Activated T-helper 1 cell treated with anti-CD3 and anti-CD28 coated beads, Interleukin-12 subunit alpha, Interleukin-12 subunit beta, Interleukin-2, Interleukin-4 antibody, amounts not matched to agents 30 ng/mL and 10 ng/mL and 1 ng/mL, durations not matched to agents 14 hours and 24 hours and 36 hours (primary cell): ENCODE measurements around the gene TTLL5. TPM values are rescaled to one million over a fixed set of nuclear protein-coding genes. Genes with fewer than 3 reads are reported as not detected.
A peak's percentile ranks its signal among the peaks of the same experiment; 100 is the strongest.
"Not testable (repeated sequence)": the region's sequence is repeated elsewhere in the genome, so short reads cannot be mapped to it uniquely, and the experiment has no call there.

Source experiments
- DNase-seq: peaks from one replicate; pipeline ENCODE4 v3.0.0; 2021; ENCODE audit warnings: low spot score
- H3K27ac Mint-ChIP-seq: one replicate; pipeline ENCODE4 v1.8.0; 2021; ENCODE audit warnings: mild to moderate bottlenecking, mixed read lengths
- H3K27me3 Mint-ChIP-seq: one replicate; pipeline ENCODE4 v1.8.0; 2022; ENCODE audit warnings: mild to moderate bottlenecking, moderate library complexity, mixed read lengths; ENCODE audit not compliant: insufficient read depth
- H3K36me3 Mint-ChIP-seq: one replicate; pipeline ENCODE4 v1.8.0; 2021; ENCODE audit warnings: low read depth, mixed read lengths
- H3K4me1 Mint-ChIP-seq: one replicate; pipeline ENCODE4 v1.8.0; 2021; ENCODE audit warnings: low read depth, mixed read lengths
- H3K4me3 Mint-ChIP-seq: one replicate; pipeline ENCODE4 v1.8.0; 2021; ENCODE audit warnings: mild to moderate bottlenecking, moderate library complexity, mixed read lengths
- H3K9me3 Mint-ChIP-seq: one replicate; pipeline ENCODE4 v1.8.0; 2021; ENCODE audit warnings: mixed read lengths
- intact Hi-C: fragments of 100-400 bp; cut with micrococcal nuclease; formaldehyde crosslinking; loops from one replicate; pipeline ENCODE4 v1.15.1; 2024
- total RNA-seq: library from RNA; stranded (reverse); gene quantifications from 2 replicates; pipeline ENCODE4 v1.2.3, GENCODE V29; 2022

TTLL5 gene
- total RNA-seq, 1 donor from 2014 or later, result 36.2 TPM

DNA sequence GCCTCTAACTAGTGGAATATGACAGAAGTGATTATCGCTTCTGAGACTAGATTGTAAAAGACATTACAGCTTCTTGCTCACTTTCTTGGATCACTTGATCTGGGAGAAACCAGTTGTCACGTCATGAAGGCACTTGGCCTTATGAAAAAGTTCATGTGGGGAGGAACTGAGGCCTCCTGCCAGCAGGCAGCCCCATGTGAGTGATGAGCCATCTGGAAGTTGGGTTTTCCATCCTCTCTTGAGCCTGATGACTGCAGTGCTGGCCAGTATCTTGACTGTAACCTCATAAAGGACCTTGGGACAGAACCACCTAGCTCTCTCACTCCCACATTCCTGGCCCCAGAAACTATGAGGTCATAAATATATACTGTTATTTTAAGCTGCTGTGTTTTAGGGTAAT lies 28.0 kb downstream of the TTLL5 start:
- Mint-ChIP-seq H3K27ac (no peak overlapping the region), H3K36me3 (peaks cover 19% of the 10 kb centered on the region), H3K27me3 (no peaks in the 10 kb centered on the region), H3K9me3 (no peaks in the 10 kb centered on the region), H3K4me1 (peaks cover 12% of the 10 kb centered on the region), H3K4me3 (no peak overlapping the region)
- intact Hi-C loops, result no loop called here
- no peak for DNase-seq

DNA sequence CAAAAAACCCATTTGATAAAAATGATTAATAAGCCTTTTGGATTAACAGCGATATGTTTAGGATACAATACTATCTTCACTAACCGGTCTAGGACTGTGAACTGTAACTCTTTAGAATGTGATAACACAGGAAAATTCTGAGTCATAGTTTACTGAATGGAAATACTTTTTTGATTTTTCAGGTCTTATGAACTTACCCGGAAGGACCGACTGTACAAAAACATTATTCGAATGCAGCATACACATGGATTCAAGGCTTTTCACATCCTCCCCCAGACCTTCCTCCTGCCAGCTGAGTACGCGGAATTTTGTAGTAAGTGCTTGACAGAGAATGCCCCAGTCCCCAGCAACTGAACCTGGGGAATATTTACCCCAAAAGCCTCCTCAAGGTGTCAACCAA lies 29.0 kb downstream of the TTLL5 start:
- Mint-ChIP-seq H3K4me3 (no peak overlapping the region), H3K4me1 (peaks cover 12% of the 10 kb centered on the region), H3K27me3 (no peaks in the 10 kb centered on the region), H3K9me3 (no peaks in the 10 kb centered on the region), H3K27ac (peak overlapping the region; percentile 53), H3K36me3 (peaks cover 25% of the 10 kb centered on the region)
- intact Hi-C loops, result no loop called here
- no peak for DNase-seq

DNA sequence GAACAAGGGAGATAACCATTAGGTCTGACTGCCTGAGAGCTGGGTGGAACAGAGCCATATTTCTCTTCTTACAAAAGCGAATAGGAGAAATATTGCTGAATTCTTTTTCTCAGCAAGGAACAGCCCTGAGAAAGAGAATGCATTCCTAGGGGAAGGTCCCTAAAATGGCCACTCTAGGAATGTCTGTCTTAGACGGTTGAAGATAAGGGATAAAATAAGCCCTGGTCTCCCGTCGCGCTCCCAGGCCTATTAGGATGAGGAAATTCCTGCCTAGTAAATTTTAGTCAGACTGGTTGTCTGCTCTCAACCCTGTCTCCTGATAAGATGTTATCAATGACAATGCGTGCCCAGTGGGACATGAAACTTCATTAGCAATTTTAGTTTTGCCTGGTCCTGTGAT lies 34.0 kb downstream of the TTLL5 start:
- intact Hi-C loops, H3K4me1 Mint-ChIP-seq, H3K27ac Mint-ChIP-seq, H3K4me3 Mint-ChIP-seq, H3K9me3 Mint-ChIP-seq, H3K27me3 Mint-ChIP-seq, DNase-seq: not testable (repeated sequence)
- H3K36me3 Mint-ChIP-seq, result peaks cover 32% of the 10 kb centered on the region

DNA sequence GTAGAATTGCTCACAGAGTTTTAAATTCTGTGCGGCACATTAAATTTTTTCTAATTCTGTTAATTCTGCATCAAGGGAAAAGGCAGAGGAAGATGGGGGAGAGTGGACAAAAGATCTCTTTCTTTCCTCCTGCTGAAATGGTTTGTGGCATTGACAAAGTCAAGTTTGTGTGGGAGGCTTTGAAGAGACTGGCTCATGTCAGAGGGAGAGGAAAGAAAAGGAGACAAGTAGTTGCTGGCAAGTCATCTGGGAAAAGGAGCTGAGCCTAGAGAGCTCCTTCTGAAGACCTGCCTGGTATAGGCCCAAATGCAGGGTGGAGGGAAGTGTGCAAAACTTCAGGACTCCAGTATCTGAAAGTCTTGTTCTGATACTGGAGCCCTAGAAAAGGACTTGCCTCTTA lies 36.3 kb downstream of the TTLL5 start:
- Mint-ChIP-seq H3K9me3 (no peaks in the 10 kb centered on the region), H3K27ac (no peak overlapping the region), H3K27me3 (no peaks in the 10 kb centered on the region), H3K4me3 (no peak overlapping the region), H3K4me1 (no peaks in the 10 kb centered on the region), H3K36me3 (peaks cover 30% of the 10 kb centered on the region)
- DNase-seq, result no peak
- intact Hi-C loops, result no loop called here

- no peaks in the 10 kb centered on the region for H3K27me3 Mint-ChIP-seq
- DNase-seq, result no peak
- H3K27ac Mint-ChIP-seq, result no peak overlapping the region
Measured at GRCh38 chr14:75697918-75698317, 36.9 kb downstream of the TTLL5 start.

DNA sequence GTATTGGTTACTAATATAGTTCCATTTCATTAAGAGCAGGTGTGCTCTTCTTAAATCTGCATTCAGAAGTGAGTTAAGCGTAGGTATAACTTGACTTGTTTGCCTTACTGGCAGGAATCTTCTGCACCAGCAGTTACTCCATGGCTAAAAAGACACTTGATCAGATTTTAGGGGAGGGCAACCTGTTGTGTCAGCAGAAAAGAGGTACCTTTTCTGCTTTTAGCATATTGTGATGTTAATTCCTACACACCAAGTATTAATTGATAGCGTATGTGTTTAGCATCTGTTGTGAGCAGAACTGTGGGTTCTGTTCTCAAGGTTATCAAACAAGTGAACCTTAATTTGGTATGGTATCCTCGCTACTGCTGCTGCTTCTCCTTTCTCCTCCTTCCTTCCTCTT lies 38.3 kb downstream of the TTLL5 start:
- H3K9me3 Mint-ChIP-seq, result no peaks in the 10 kb centered on the region
- no peak for DNase-seq
- H3K4me3 Mint-ChIP-seq, result no peak overlapping the region
- intact Hi-C loops, result no loop called here
- no peaks in the 10 kb centered on the region for H3K27me3 Mint-ChIP-seq
- no peaks in the 10 kb centered on the region for H3K4me1 Mint-ChIP-seq
- peaks cover 22% of the 10 kb centered on the region for H3K36me3 Mint-ChIP-seq
- H3K27ac Mint-ChIP-seq, result no peak overlapping the region

More at GRCh38 chr14:75697918-75698317, 36.9 kb downstream of the TTLL5 start:
- H3K9me3 Mint-ChIP-seq, result no peaks in the 10 kb centered on the region
- intact Hi-C loops, result no loop called here
- H3K4me1 Mint-ChIP-seq, result no peaks in the 10 kb centered on the region
- H3K36me3 Mint-ChIP-seq, result peaks cover 25% of the 10 kb centered on the region
- H3K4me3 Mint-ChIP-seq, result no peak overlapping the region

DNA sequence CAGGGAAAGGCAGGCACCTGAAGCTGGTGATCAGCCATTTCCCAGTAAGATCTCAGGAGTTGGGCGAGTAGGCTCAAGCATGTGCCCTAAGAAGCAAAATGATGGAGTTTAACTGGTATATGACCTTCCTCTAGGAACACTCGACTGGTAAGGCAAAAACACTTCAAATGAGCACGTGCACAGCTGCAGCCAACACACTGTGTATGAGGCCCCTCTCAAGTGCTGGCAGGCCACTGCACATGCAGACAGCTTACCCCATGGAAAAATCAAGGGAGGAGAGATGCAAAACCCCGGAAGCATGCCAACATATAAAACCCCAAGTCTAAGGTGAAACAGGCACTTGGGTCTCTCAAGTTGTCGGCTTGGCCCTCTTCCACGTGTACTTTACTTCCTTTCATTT lies 39.2 kb downstream of the TTLL5 start:
- intact Hi-C loops, result no loop called here
- H3K36me3 Mint-ChIP-seq, result peaks cover 20% of the 10 kb centered on the region
- H3K27me3 Mint-ChIP-seq, result no peaks in the 10 kb centered on the region
- no peaks in the 10 kb centered on the region for H3K4me1 Mint-ChIP-seq
- H3K9me3 Mint-ChIP-seq, result no peaks in the 10 kb centered on the region
- no peak overlapping the region for H3K4me3 Mint-ChIP-seq
- DNase-seq, result no peak
- H3K27ac Mint-ChIP-seq, result no peak overlapping the region

DNA sequence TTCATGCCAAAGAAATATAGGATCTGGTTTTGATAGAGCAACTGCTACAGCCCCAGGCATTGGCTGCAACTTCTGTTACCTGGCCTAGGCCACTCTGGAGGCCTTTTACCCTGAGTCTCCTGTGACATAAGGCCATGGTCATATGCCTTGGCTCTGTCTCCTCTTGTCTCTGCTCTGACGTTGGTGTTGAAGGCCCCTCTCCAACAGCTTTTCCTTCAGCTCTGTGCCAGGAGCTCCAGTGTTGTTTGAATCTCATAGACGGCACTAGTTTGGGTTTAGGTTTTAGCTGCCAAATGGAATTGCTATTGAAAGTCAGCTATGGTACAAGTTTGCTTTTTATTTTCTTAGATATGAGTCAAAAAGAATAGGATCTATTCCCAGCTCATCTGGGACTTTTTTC lies 41.1 kb downstream of the TTLL5 start:
- no peaks in the 10 kb centered on the region for H3K9me3 Mint-ChIP-seq
- peaks cover 18% of the 10 kb centered on the region for H3K36me3 Mint-ChIP-seq
- intact Hi-C loops, result no loop called here
- H3K27me3 Mint-ChIP-seq, result no peaks in the 10 kb centered on the region
- no peaks in the 10 kb centered on the region for H3K4me1 Mint-ChIP-seq
- no peak overlapping the region for H3K4me3 Mint-ChIP-seq
- no peak overlapping the region for H3K27ac Mint-ChIP-seq
- DNase-seq, result no peak

DNA sequence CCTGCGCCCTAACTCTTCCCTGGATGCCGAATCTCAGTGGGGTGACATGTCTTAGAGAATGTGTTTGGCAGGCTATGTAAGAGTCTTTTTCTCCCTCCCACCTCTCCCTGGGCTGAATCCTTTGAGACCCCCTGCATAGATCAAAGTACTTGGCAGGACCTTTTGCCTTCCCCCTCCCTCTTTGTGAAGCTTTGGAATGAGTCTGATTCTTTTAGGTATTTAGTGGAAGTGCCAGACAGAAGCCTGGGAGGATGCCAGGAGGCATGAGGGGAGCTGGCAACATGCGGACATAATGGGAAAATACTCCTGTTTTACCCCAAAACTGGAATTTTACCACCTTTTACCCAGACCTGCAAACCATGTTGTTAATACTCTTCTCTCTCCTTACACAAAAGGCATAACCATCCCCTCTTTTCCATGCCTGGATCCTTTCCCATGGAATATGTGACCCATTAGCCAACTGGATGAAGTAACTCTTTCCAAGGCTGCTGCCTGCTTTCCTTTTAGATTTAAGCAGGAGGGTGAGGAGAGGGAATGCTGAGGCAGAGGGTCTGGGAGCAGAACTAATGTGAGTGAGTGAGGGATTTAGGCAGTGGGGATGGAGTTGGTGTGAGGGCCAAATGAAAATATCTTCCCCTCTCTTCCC lies 41.7 kb downstream of the TTLL5 start:
- Mint-ChIP-seq H3K27me3 (no peaks in the 10 kb centered on the region), H3K36me3 (peaks cover 18% of the 10 kb centered on the region), H3K27ac (no peak overlapping the region), H3K9me3 (no peaks in the 10 kb centered on the region), H3K4me3 (no peak overlapping the region), H3K4me1 (no peaks in the 10 kb centered on the region)
- no peak for DNase-seq
- intact Hi-C loops, result no loop called here

- Mint-ChIP-seq H3K27me3 (no peaks in the 10 kb centered on the region), H3K9me3 (no peaks in the 10 kb centered on the region), H3K27ac (no peak overlapping the region), H3K36me3 (peaks cover 20% of the 10 kb centered on the region), H3K4me3 (no peak overlapping the region), H3K4me1 (no peaks in the 10 kb centered on the region)
- intact Hi-C loops, result no loop called here
- DNase-seq, result no peak
Measured at GRCh38 chr14:75703467-75703866, 42.4 kb downstream of the TTLL5 start.

- no peaks in the 10 kb centered on the region for H3K27me3 Mint-ChIP-seq
- no peaks in the 10 kb centered on the region for H3K4me1 Mint-ChIP-seq
- intact Hi-C loops, result loop anchor here (5.0 kb wide), 1 partner anchor 87 kb away; no protein-coding TSS in a partner anchor
- H3K27ac Mint-ChIP-seq, result no peak overlapping the region
- H3K36me3 Mint-ChIP-seq, result peaks cover 16% of the 10 kb centered on the region
- H3K4me3 Mint-ChIP-seq, result no peak overlapping the region
- H3K9me3 Mint-ChIP-seq, result no peaks in the 10 kb centered on the region
- DNase-seq, result no peak
Measured at GRCh38 chr14:75705014-75705413, 44.0 kb downstream of the TTLL5 start.

GRCh38 chr14:75709207-75709812 lies 48.3 kb downstream of the TTLL5 start:
- no peaks in the 10 kb centered on the region for H3K27me3 Mint-ChIP-seq
- no peak overlapping the region for H3K27ac Mint-ChIP-seq
- H3K4me1 Mint-ChIP-seq, result no peaks in the 10 kb centered on the region
- DNase-seq, result peak; percentile 45
- no peak overlapping the region for H3K4me3 Mint-ChIP-seq
- no peaks in the 10 kb centered on the region for H3K9me3 Mint-ChIP-seq
- peaks cover 9% of the 10 kb centered on the region for H3K36me3 Mint-ChIP-seq
- intact Hi-C loops, result loop anchor here (1.0 to 5.0 kb wide), 4 partner anchors 83 to 678 kb away; no protein-coding TSS in a partner anchor

DNA sequence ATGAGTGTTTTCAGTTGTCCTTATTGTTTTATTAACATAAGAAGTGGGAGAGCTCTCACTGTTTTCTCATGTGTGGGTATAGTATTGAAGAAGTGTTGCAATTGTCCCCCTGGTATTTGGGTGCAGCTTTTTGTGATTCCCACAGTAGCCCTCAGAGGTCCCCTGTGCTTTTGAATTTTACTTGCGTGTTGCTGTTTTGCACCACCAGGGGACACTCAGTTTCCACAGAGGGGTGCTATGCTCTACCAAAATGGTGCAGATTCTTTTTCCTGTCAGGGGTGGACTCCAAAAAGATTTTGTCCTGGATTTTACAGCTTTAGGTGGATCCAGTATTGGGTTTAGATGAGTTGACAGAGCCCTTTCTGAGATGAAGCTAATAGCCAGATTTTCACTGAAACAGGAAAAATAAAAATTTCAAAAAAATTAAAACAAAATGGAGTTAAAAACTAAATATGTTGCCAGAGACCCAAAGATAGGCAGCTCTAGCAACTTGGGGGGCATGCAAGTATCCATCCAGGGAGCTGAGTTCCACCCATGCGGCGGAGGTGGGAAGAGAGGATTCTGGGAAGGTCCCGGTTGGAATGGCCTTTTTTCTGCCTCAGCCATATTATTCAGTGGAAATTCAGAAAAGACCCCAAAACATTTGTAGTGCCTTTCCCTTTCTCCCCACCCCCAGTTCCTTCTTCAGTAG lies 50.2 kb downstream of the TTLL5 start:
- Mint-ChIP-seq H3K27me3 (no peaks in the 10 kb centered on the region), H3K36me3 (peaks cover 7% of the 10 kb centered on the region), H3K9me3 (no peaks in the 10 kb centered on the region), H3K27ac (no peak overlapping the region), H3K4me1 (peaks cover 3% of the 10 kb centered on the region), H3K4me3 (no peak overlapping the region)
- intact Hi-C loops, result no loop called here
- DNase-seq, result peak; percentile 3
